ES-I3 (cell line): ENCODE measurements around the gene C19orf47.

Source experiments
- H3K36me3 ChIP-seq: 2 replicates; pipeline ENCODE4 v1.6.1; 2013; ENCODE audit warnings: mild to moderate bottlenecking, low read length, control low read depth, moderate library complexity; ENCODE audit not compliant: insufficient read depth
- H3K4me1 ChIP-seq: 2 replicates; pipeline ENCODE4 v1.6.1; 2013; ENCODE audit warnings: mild to moderate bottlenecking, control low read depth, low read length; ENCODE audit not compliant: insufficient read depth
- H3K9ac ChIP-seq: 2 replicates; pipeline ENCODE4 v1.6.1; 2013; ENCODE audit warnings: low read depth, mild to moderate bottlenecking, low read length, moderate library complexity
- H3K9me3 ChIP-seq: 2 replicates; pipeline ENCODE4 v1.6.1; 2013; ENCODE audit warnings: mild to moderate bottlenecking, low read length, moderate library complexity; ENCODE audit not compliant: control insufficient read depth, insufficient read depth

Gene C19orf47

DNA sequence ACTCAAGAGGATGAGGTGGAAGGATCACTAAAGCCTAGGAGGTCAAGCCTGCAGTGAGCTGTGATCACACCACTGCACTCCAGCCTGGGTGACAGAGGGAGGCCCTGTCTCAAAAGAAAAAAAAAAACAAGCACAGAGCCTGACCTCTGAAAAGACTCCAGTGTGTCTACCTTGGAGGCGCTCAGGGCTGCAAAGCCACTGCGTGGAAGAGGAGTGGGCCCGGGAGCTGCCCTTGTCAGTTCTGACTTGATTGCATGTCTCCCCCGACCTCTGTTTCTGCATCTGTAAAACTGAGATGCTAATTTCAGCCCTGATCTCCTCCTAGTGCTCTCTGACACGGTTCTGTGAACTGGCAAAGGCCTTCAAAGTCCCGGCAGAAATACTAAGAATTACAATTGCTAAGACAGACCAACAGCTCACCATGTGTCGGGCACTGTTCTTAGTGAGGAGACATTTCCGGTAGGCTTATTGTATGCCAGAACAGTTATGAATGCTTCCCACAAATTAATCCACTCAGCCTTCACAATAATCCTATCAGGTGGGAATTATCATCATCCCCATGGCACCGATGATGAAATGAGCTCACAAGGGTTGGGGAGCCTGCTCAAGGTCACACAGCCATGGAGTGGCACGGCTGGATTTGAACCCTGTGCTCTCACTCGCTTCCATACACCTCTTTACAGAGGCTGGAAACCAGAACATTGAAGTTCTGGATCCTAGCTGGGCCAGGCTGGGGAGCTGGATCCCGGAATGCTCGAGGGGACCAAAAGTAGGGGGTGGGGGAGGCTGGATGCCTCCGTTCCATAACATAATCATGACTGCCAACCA lies 66.6 kb downstream of the C19orf47 start:
- peaks cover 21% of the 10 kb centered on the region; the same call in 1 of the 2 replicates for H3K4me1 ChIP-seq
- no peak overlapping the region for H3K9ac ChIP-seq

DNA sequence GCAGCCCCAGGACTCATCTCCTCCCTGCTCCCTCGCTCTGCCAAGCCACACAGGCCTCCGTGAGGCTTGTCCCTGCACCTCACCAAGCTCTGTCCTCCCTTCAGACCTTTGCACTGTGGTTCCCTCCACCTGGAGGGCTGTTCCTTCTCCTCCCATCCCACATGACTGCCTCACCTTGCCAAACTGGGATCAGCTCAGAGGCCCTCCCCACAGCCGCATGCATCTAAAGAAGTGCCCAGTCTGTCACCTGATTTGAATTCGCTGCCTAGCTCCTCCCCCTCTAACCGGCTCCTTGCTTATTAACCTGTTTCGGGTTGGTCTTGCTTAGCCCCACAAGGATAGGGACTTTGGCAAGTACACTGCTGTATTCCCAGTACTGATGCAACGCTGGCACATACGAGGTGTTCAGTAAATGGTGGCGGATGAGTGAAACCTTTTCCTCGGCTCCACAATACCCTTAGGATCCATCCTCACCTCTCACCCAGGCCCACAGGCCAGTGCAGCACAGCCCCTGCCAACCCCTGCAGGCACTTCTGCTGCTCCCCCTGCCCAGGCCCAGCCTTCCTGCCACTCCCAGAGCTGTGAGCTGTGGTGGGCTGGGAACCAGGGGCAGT lies 67.5 kb downstream of the C19orf47 start:
- Histone ChIP-seq H3K9ac (no peak overlapping the region), H3K36me3 (no peaks in the 10 kb centered on the region), H3K4me1 (peaks cover 21% of the 10 kb centered on the region; the same call in 1 of the 2 replicates), H3K9me3 (no peaks in the 10 kb centered on the region)

More for the DNA sequence above, 66.6 kb downstream of the C19orf47 start:
- Histone ChIP-seq H3K9me3 (no peaks in the 10 kb centered on the region), H3K36me3 (no peaks in the 10 kb centered on the region)

DNA sequence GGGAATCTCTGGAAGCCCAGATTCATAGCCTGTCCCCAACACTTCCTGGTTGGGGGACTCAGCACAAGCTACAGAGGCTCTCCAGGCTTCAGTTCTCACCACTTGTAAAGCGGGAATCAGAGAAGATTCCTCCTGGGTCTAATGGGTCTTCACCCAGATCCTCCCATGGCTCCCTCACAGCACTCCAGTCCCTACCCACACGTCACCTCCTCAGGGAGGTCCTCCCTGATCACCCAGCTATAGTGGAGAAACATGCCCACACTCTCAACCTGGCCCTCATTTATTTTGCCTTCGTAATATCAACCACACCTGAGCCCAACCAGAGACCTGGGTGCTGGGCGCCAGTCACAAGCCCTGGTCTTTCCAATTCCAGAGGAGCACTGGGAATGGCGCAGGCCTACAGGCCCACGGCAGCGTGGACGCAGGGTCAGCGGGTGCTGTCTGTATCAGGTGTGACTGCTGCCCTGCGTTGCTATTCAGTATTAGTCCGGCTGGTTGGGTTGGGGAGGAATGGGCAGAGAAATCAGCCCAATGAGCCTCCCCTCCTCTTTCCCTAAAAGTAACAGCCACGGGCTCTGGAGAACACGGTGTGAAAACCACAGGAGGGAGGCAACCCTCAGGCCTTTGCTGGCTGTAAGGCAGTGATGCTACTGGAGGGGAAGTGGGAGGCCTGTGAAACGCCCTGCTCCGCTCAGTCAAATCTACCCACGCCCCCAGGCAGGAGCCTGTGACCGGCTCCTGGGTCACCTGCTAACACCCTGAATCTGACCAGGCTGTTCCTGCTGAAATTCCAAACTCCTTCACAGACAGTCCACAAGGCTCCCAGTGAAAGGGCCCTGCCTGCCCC lies 68.2 kb downstream of the C19orf47 start:
- no peaks in the 10 kb centered on the region for H3K9me3 ChIP-seq
- no peak overlapping the region for H3K9ac ChIP-seq
- peaks cover 21% of the 10 kb centered on the region; the same call in 1 of the 2 replicates for H3K4me1 ChIP-seq

DNA sequence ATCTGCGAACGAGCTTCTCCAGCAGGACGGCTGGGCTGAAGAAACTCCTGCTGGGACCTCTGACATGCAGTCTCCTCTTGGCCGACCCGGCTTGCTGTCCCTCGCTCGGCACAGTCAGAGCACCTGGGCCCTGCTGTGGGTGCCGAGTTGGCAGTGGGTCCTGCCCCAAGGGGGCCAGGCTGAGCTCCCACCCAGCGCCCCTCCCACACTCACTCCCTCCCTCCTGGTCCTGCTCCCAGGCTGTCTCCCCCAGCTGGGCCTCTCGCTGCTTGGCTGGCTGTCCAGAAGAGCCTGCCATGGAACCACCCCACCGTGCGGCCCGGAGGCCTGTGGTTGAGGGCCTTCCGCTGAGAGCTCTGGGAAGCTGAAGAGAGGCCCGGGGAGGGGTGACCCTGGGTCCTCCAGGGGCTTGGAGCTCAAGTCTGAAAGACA lies 69.1 kb downstream of the C19orf47 start:
- Histone ChIP-seq H3K9me3 (no peaks in the 10 kb centered on the region), H3K9ac (no peak overlapping the region), H3K4me1 (peaks cover 20% of the 10 kb centered on the region; the same call in 1 of the 2 replicates), H3K36me3 (no peaks in the 10 kb centered on the region)

More for the DNA sequence above, 68.2 kb downstream of the C19orf47 start:
- H3K36me3 ChIP-seq, result no peaks in the 10 kb centered on the region

DNA sequence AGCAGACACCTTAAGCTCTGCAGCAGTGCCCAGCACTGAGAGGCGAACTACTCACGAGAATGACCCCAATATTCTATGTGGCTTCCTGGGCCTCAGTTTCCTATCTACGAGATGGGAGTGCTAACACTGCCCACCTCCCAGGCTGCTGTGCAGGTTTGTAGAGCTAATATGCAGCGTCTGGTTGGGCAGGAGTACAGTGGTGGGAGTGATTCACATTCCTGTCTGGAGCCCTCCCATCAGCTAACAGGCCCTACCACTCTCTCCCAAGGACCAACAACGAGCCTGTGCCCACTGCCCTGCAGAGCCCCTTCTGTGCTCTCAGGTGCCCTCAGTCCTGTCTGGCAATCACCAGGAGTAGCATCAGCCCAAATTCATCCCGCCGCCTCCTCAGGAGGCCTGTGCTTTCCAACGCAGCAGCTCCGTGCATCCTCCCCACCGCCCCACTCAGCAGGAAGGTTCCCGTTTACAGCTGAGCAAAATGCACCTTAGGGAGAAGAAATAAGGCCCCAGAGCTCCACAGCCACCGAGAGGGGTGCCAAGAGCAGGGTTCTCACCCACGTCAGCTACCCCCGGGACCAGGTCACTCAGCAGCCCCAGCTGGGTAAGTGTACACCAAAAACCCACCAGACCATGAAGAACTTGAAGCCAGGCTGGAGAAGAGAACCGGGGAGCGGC lies 69.7 kb downstream of the C19orf47 start:
- no peaks in the 10 kb centered on the region for H3K9me3 ChIP-seq
- no peaks in the 10 kb centered on the region for H3K36me3 ChIP-seq
- H3K9ac ChIP-seq, result no peak overlapping the region
- peaks cover 14% of the 10 kb centered on the region; the same call in 1 of the 2 replicates for H3K4me1 ChIP-seq

DNA sequence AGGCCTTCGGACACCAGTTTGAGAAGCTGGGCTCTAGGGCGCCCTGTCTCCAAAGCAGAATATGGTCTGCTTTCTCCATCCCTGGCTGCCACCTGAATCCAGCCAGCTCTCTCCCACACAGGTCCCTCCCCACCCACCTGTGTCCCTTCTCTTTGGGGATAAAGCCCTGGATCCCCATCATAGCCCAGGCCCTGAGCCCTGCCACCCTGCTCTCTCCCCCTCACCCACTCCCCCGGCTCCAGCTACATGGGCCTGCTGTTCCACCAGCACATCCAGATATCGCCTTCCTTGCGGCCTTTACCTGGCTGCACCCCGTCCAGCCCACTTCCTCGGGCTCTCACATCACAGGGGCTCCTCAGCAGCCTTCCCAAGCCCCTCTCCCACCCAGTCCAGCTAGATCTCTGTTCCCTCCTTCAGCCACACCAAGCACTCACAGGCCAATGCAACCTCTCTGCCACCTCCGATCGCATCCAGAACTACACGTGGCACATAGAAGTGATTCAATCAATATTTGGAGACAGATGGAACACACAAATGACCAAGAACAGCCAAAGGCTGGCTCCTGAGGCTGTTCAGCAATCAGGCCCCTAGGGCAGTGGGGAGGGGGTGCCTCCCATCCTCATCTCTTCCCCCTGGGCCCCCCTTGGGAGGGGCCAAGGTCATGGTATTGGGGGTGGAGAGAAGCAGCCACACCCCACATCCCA lies 70.7 kb downstream of the C19orf47 start:
- Histone ChIP-seq H3K9ac (no peak overlapping the region), H3K4me1 (peaks cover 13% of the 10 kb centered on the region; the same call in 1 of the 2 replicates)

DNA sequence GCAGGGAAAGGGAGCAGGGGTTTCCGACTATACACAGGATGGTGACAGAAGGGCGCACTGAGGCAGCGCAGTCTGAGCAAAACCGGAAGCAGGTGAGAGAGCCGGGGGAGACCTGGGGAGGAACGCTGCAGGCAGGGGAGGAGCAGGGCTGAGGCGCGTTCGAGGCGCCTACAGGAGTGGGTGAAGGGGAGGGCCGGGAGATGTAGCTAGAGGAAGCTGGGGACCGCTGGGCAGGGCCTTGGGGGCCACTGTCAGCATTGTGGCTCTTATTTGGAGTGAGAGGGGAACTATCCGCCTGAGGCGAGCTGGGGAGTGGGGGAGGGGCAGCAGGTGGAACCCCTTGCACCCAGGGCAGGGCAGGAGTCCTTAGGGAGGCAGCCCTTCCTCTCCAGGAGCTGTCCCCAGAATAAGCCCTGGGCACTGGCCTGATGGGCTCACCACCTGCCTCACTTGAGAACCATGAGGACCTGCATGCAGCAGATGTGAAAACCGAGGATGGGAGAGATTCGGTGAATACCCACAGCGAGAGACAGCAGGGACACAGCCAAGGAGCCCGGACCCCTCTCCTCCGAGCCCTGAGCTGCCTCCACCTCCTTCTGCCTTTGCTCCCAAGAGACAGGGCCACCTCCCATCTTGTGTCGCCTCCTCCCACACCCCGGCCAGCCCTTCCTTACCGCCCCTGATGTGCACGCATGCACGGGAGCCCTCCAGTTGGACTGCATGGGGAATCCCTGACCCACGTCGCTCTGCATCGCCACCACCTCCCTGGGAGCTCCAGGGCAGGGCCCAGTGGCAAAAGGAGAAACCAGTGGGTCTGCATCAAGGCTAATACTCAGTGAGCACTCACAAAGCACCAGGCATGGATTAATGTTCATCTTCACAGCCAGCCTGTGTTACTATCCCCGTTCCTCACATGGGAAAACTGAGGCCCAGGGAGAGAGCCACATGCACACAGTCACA lies 73.3 kb downstream of the C19orf47 start:
- peaks cover 3% of the 10 kb centered on the region; the same call in 1 of the 2 replicates for H3K4me1 ChIP-seq
- no peak overlapping the region for H3K9ac ChIP-seq
- no peaks in the 10 kb centered on the region for H3K9me3 ChIP-seq
- no peaks in the 10 kb centered on the region for H3K36me3 ChIP-seq

More for the DNA sequence above, 70.7 kb downstream of the C19orf47 start:
- H3K36me3 ChIP-seq, result no peaks in the 10 kb centered on the region
- no peaks in the 10 kb centered on the region for H3K9me3 ChIP-seq

DNA sequence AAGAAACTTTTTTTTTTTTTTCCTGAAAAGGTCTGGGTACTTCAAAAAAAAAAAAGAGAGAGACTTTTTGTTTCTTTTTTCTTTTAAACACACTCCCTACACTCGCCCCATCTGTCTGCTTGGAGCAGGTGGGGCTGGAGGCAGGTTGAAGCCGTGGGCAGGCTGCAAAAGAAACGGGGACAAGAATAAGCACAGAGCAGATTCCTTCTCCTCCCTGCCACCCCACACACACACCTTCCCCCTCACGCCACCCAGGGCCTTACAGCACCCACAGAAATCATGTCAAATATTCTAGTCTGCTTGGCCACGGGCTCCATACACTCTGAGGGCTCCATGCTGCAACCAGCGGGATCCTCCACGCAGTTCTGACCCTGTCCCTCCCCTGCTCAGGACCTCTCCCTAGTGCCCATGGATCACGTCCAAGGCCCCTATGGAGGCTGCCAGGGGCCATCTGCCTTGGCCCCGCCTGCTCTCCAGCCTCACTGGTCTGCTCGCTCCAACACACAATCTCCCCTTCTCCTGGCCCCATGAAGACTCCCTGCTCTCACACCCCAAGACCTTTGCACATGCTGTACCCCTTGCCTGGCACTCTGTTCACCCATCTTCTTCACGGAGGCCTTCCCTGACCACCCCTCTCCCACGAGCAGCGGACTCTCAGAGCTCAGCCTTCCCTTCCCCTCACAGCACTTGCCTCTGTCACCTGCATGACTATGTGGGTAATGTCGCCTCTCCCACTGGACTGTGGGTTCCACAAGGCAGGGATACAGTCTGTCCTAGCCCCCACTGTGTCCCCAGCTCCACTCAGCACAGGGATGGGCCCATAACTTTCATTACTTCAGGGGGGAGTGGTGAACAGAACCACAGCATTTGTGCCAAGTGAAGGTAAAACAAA lies 74.5 kb downstream of the C19orf47 start:
- Histone ChIP-seq H3K4me1 (no peaks in the 10 kb centered on the region; the same call in 1 of the 2 replicates), H3K9ac (no peak overlapping the region), H3K36me3 (no peaks in the 10 kb centered on the region), H3K9me3 (no peaks in the 10 kb centered on the region)

DNA sequence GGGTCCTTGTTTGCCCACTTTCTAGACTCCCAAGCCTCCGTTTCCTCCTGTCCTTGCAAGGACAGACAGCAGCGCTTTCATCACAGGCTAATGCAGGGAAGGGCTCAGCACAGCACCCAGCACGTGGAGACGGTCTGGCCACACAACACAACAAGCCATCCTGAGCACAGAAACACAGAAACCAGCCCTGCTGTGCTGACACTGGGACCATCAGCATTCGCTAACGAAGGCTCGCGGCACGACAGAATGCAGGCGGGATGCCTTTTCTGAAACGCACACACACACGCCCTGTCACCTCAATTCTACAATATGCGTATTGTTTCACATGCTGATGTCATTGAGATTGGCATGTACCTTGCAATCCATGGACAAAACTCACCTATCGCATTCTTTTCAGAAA lies 75.9 kb downstream of the C19orf47 start:
- no peaks in the 10 kb centered on the region for H3K36me3 ChIP-seq
- H3K4me1 ChIP-seq, result no peaks in the 10 kb centered on the region; the same call in 1 of the 2 replicates

DNA sequence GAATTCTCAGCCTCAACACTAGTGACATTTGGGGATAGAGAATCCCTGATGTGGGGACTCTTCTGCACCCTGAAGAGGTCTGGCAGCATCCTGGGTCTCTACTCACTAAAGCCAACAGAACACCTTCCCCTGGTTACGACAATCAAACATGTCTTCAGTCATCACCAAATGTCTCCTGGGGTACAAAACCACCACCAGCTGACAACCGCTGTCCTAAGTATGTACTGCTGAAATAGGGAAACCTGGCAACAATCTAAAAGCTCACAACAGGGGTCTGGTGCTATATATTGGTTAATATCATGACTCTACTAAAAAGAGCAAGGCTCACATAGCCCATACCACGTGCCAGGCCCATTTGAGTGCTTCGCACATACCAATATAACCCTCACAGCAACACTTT lies 76.5 kb downstream of the C19orf47 start:
- no peaks in the 10 kb centered on the region; the same call in 1 of the 2 replicates for H3K4me1 ChIP-seq

More for the DNA sequence above, 75.9 kb downstream of the C19orf47 start:
- Histone ChIP-seq H3K9ac (no peak overlapping the region), H3K9me3 (no peaks in the 10 kb centered on the region)

DNA sequence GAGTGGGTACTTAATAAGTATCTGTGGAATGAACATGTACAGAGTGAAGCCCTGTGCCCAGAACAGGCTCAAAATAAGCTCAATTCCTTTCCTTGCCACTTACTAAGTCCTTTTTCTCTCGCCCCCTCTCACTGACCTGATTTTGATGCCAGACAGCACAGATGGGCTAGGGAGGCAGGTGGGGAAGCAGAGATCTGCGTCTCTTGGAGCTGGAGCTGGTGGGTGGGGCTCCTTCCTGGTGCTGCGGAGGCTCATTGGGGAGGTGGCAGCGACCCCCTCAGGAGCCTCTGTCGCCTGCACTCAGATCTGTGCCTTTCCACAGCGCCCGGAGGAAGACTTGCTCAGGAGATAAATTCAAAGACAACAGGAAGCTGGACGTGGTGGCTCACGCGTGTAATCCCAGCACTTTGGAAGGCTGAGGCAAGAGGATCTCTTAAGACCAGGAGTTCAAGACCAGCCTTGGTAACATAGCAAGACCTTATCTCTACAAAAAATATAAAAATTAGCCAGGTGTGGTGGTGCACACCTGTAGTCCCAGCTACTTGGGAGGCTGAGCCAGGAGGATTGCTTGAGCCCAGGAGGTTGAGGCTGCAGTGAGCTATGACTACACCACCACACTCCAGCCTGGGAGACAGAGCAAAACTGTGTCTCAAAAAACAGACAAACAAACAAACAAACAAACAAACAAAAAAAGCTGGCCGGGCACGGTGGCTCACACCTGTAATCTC lies 77.7 kb downstream of the C19orf47 start:
- Histone ChIP-seq H3K36me3 (no peaks in the 10 kb centered on the region), H3K9ac (no peak overlapping the region), H3K4me1 (no peaks in the 10 kb centered on the region; the same call in 1 of the 2 replicates), H3K9me3 (no peaks in the 10 kb centered on the region)

More for the DNA sequence above, 76.5 kb downstream of the C19orf47 start:
- Histone ChIP-seq H3K9me3 (no peaks in the 10 kb centered on the region), H3K36me3 (no peaks in the 10 kb centered on the region), H3K9ac (no peak overlapping the region)
